Erythroblast (primary cell): ENCODE results near the gene CSN1S1.

Experiments used
- GATA1 ChIP-seq: IDR thresholded peaks from 2 replicates; pipeline ENCODE4 v1.6.1; 2011; ENCODE audit warnings: low read depth, mild to moderate bottlenecking, control low read depth, low read length, moderate library complexity
- POLR2A ChIP-seq: IDR thresholded peaks from 2 replicates; pipeline ENCODE4 v1.6.1; 2011; ENCODE audit warnings: mild to moderate bottlenecking, low read length

DNA sequence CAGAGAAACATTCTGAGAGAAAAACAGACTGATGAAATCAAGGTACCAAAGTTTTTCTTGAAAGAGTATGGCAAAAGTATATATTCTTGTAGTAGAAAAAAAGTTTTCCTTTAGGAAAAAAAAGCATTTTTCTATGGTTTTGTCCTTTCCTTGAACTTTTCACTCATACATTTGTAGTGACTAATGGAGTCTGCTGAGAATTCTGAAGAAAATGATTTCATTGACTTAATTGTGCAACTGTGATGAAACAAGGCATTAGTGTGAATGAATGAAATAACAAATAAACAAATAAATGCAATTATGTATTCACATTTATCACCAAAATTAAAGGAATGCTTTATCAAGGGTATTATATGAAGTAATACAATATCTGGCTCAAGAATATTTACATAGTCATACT is 5.7 kb downstream of the CSN1S1 start:
- TF ChIP-seq POLR2A = no peak
- TF ChIP-seq GATA1 = no peak
